Fibroblast of mammary gland (primary cell): ENCODE results near the gene SLC27A1.

Experiments
- DNase-seq: peaks from one replicate; pipeline ENCODE4 v3.0.0-alpha.2; 2010; ENCODE audit warnings: low read depth
- H3K4me3 ChIP-seq: 2 replicates; pipeline ENCODE4 v1.5.1; 2011; ENCODE audit warnings: low read depth, mild to moderate bottlenecking, low read length, moderate library complexity; ENCODE audit not compliant: control insufficient read depth
- TF ChIP-seq, protein P1 (sequence below): conservative IDR thresholded peaks from 2 replicates; pipeline ENCODE4 v1.5.1; 2011; ENCODE audit warnings: low read depth, low read length, inconsistent platforms; ENCODE audit not compliant: control insufficient read depth, insufficient read depth

Gene SLC27A1

DNA sequence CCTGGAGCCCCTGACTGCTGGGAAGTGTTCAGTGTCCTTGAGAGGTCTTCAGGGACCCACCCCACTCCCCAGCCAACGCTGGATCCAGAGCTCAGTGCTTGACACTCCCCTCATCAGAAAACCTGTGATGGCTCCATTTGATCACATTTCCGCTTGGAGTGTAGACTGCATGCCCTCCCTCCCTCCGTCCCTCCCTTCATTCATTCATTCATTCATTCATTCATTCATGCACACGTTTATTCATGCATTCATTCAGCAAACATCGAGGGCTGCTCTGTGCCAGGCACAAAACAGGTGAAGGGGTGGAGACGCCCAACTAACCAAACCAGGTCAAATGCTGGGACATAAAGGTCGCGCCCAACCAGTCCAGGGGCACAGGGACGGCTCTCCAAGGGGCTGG, 54.8 kb downstream of the SLC27A1 start:
- DNase-seq, result no peak
- TF ChIP-seq, protein P1, sequence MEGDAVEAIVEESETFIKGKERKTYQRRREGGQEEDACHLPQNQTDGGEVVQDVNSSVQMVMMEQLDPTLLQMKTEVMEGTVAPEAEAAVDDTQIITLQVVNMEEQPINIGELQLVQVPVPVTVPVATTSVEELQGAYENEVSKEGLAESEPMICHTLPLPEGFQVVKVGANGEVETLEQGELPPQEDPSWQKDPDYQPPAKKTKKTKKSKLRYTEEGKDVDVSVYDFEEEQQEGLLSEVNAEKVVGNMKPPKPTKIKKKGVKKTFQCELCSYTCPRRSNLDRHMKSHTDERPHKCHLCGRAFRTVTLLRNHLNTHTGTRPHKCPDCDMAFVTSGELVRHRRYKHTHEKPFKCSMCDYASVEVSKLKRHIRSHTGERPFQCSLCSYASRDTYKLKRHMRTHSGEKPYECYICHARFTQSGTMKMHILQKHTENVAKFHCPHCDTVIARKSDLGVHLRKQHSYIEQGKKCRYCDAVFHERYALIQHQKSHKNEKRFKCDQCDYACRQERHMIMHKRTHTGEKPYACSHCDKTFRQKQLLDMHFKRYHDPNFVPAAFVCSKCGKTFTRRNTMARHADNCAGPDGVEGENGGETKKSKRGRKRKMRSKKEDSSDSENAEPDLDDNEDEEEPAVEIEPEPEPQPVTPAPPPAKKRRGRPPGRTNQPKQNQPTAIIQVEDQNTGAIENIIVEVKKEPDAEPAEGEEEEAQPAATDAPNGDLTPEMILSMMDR, result no peak
- no peak overlapping the region for H3K4me3 ChIP-seq

DNA sequence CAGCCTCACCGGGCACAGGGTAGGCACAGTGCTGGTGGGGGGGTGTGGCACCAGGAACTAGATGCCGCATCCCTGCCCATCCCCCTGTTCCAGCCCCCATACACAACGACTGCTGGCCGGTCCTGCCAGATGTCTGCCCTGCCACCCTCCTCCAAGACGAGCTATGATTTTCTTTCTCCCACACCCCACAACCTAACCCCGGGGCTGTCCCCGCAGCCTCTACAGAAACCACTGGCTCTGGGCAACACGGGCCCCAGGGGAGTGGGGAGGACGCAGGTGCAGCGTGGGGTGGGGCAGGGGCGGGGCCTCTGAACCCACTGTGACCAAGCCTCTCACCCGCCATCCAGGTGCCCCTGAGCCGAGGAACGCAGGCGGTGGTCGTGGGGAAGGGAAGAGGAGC, 56.6 kb downstream of the SLC27A1 start:
- H3K4me3 ChIP-seq, result no peak overlapping the region
- TF ChIP-seq, protein P1, result no peak
- DNase-seq, result no peak

DNA sequence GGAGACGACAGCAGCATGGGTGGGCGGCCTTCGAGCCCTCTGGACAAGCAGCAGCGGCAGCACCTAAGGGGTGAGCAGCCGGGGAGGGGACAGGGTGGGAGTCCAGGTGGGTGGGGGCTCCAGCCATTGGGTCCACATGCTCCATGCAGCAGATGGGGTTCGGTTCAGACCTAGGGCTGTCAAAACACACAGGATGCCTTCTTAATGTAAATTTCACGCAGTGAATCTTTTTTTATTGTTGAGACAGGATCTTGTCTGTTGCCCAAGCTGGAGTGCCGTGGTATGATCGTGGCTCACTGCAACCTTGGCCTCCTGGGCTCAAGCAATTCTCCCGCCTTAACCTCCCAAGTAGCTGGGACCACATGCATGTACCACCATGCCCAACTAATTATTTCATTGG, 57.0 kb downstream of the SLC27A1 start:
- DNase-seq, result no peak
- no peak overlapping the region for H3K4me3 ChIP-seq
- TF ChIP-seq, protein P1, result no peak

DNA sequence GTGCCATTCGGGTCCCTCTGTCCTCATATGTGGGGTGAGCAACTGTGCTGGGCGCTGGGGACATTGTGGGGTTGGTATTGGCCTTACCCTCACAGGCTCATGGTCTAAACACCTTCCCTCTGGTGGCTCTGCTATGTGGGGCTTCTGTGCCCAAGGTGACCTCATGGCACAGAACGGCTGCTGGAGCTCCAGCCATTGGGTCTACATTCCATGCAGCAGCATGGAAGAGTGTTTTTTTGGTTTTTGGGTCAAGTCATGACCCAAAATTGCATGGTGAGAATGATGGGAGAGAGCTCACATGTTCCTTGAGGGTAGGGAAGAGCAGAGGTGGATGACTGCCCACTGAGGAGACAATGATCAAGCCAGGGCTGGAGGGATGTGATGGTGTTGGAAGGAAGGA, 58.3 kb downstream of the SLC27A1 start:
- H3K4me3 ChIP-seq, result no peak overlapping the region
- TF ChIP-seq, protein P1, result no peak
- no peak for DNase-seq

DNA sequence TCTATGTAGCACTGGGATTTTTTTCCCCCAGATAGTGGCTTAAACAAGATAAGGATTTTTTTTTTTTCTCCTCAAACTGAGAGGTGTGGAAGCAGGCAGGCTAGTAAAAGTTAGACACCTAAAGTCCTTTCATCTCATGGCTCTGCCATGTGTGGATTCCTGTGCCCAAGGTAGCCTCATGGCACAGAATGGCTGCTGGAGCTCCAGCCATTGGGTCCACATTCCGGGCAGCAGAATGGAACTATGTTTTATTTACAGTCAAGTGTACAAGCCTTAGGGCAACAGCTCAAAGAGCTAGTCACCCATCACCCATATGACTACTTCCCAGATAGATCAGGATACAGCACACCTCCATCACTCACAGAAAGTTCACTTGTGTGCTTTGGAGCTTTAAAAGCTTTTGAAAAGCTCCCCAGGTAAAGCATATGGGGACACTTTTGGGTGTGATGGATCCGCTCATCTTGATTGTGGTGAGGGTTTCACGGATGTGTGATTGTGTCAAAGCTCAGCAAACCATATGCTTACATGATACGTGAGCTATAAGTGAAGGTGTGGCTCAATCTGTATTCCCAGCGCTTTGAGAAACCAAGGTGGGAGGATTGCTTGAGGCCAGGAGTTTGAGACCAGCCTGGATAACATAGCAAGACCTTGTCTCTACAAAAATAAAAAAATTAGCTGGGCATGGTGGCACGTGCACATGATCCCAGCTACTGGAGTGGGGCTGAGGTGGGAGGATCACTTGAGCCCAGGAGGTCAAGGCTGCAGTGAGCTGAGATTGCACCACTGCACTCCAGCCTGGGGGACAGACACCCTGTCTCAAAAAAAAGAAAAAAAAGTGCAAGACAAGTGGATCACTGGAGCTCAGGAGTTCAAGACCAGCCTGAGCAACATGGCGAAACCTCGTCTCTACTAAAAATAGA, 59.2 kb downstream of the SLC27A1 start:
- no peak for DNase-seq
- TF ChIP-seq, protein P1, result no peak
- no peak overlapping the region for H3K4me3 ChIP-seq

DNA sequence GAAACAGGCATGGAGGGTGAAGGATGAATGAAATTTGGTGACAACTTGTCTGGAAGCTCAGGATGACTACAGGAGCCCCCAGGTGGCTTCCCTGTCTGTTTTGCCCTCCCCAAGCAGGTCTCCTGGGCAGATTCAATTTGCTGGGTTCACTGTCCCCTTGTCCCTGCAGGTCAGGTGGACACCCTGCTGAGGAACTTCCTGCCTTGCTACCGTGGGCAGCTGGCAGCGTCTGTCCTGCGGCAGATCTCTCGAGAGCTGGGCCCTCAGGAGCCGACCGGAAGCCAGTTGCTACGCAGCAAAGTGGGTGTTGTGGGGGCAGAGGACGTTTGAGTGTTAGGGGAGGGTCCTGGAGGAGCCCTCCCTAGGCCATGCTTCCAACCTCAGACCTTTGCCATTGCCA, 60.3 kb downstream of the SLC27A1 start:
- DNase-seq, result no peak
- TF ChIP-seq, protein P1, result no peak
- no peak overlapping the region for H3K4me3 ChIP-seq
